H1 (cell line): Measurements from ENCODE around the gene C12orf42. TPM values are rescaled to one million over a fixed set of nuclear protein-coding genes. Genes with fewer than 3 reads are reported as not detected.

ENCODE experiments used
- CTCF ChIA-PET: fragments of 300-600 bp; sonication (Branson Sonifier 250); formaldehyde crosslinking; loops from one replicate; lab custom pipeline; 2021; ENCODE audit not compliant: partially characterized antibody; lab: Charles Lee
- POLR2A ChIA-PET: fragments of 300-600 bp; sonication (Branson Sonifier 250); formaldehyde crosslinking; loops from one replicate; lab custom pipeline; 2021; ENCODE audit warnings: inconsistent platforms; ENCODE audit not compliant: partially characterized antibody; lab: Charles Lee
- DNase-seq, 2 experiments: peaks; one replicate each; pipeline versions ENCODE4 v3.0.0 to v3.0.0-alpha.2; 2010 to 2022; ENCODE audit warnings: low spot score in 2 of 2, low read depth in 1 of 2, mixed read lengths in 1 of 2
- FAIRE-seq: peaks from 2 replicates; lab custom pipeline; 2011; peaks lifted over from hg19 to GRCh38; lab: Jason Lieb, UNC
- H2AFZ ChIP-seq: 2 replicates; pipeline ENCODE4 v1.8.1; 2012; ENCODE audit warnings: low read length, inconsistent platforms
- H2AK5ac ChIP-seq: 2 replicates; pipeline ENCODE4 v1.6.1; 2013; ENCODE audit warnings: low read depth, low read length
- H2BK120ac ChIP-seq: replicated peaks from 2 replicates; pipeline ENCODE3; 2013; ENCODE audit warnings: low read depth, low read length, inconsistent platforms
- H2BK12ac ChIP-seq: 2 replicates; pipeline ENCODE4 v1.6.1; 2013; ENCODE audit warnings: low read depth, low read length
- H2BK15ac ChIP-seq: 2 replicates; pipeline ENCODE4 v1.6.1; 2013; ENCODE audit warnings: low read length
- H2BK20ac ChIP-seq: 2 replicates; pipeline ENCODE4 v1.6.1; 2013; ENCODE audit warnings: low read length
- H2BK5ac ChIP-seq: 2 replicates; pipeline ENCODE4 v1.6.1; 2013; ENCODE audit warnings: low read depth, low read length
- H3K14ac ChIP-seq: 2 replicates; pipeline ENCODE4 v1.6.1; 2013; ENCODE audit warnings: inconsistent platforms; ENCODE audit not compliant: insufficient read length
- H3K18ac ChIP-seq: 2 replicates; pipeline ENCODE4 v1.6.1; 2013; ENCODE audit warnings: low read length; ENCODE audit errors: extremely low read depth
- H3K23ac ChIP-seq: 2 replicates; pipeline ENCODE4 v1.6.1; 2013; ENCODE audit warnings: inconsistent platforms; ENCODE audit not compliant: insufficient read length
- H3K23me2 ChIP-seq: 2 replicates; pipeline ENCODE4 v1.6.1; 2013; ENCODE audit warnings: low read depth, low read length
- H3K27ac ChIP-seq: 2 replicates; pipeline ENCODE4 v1.6.1; 2011; ENCODE audit warnings: low read depth, low read length, inconsistent platforms
- H3K27me3 ChIP-seq, 4 experiments: replicated peaks in 1 of 4; 1 replicate in 1 of 4; 2 replicates in 3 of 4; pipeline versions ENCODE4 v1.6.1 to v1.8.1; 2011 to 2013; ENCODE audit warnings: low read length in 3 of 4, mild to moderate bottlenecking in 3 of 4, inconsistent platforms in 2 of 4, mixed read lengths in 2 of 4, moderate library complexity in 1 of 4; ENCODE audit not compliant: control insufficient read depth in 3 of 4, insufficient read depth in 3 of 4; ENCODE audit errors: extremely low read depth in 1 of 4
- H3K36me3 ChIP-seq, 4 experiments: 2 replicates each; pipeline versions ENCODE4 v1.6.1 to v1.8.1; 2011 to 2013; ENCODE audit warnings: mild to moderate bottlenecking in 4 of 4, low read length in 3 of 4, moderate library complexity in 2 of 4, control low read depth in 1 of 4, inconsistent platforms in 1 of 4; ENCODE audit not compliant: insufficient read depth in 4 of 4, control insufficient read depth in 2 of 4
- H3K4ac ChIP-seq: replicated peaks from 2 replicates; pipeline ENCODE3; 2013; ENCODE audit warnings: low read length, low read depth, mixed read lengths, inconsistent platforms; ENCODE audit not compliant: insufficient read length
- H3K4me1 ChIP-seq, 4 experiments: replicated peaks in 1 of 4; 1 replicate in 1 of 4; 2 replicates in 3 of 4; pipeline versions ENCODE4 v1.6.1 to v1.8.1; 2011 to 2013; ENCODE audit warnings: low read length in 3 of 4, inconsistent platforms in 2 of 4, mixed read lengths in 1 of 4; ENCODE audit not compliant: insufficient read depth in 4 of 4, control insufficient read depth in 3 of 4
- H3K4me2 ChIP-seq, 2 experiments: 2 replicates each; pipeline versions ENCODE4 v1.6.1 to v1.8.1; 2011 to 2013; ENCODE audit warnings: low read depth in 2 of 2, low read length in 2 of 2, control low read depth in 1 of 2, inconsistent platforms in 1 of 2, mild to moderate bottlenecking in 1 of 2; ENCODE audit not compliant: insufficient read depth in 1 of 2
- H3K4me3 ChIP-seq, 4 experiments: fragments of 200-600, 300-600 bp in 1 of 4; sonication (generic), shearing (Covaris generic), sonication (Bioruptor Twin) in 1 of 4; 2 replicates each; pipeline versions ENCODE4 v1.5.1 to v1.8.1; 2011 to 2016; ENCODE audit warnings: low read length in 4 of 4, low read depth in 3 of 4, control low read depth in 2 of 4, inconsistent platforms in 2 of 4, mild to moderate bottlenecking in 2 of 4, mixed read lengths in 1 of 4, moderate library complexity in 1 of 4; ENCODE audit not compliant: insufficient read depth in 2 of 4; ENCODE audit errors: extremely low read depth in 1 of 4
- H3K56ac ChIP-seq: replicated peaks from 2 replicates; pipeline ENCODE3; 2013; ENCODE audit warnings: low read depth, mild to moderate bottlenecking, mixed read lengths, low read length, inconsistent platforms; ENCODE audit not compliant: insufficient read length
- H3K79me1 ChIP-seq: 2 replicates; pipeline ENCODE4 v1.6.1; 2013; ENCODE audit warnings: low read depth, low read length, control low read depth
- H3K79me2 ChIP-seq, 2 experiments: 2 replicates each; pipeline versions ENCODE4 v1.6.1 to v1.8.1; 2012 to 2013; ENCODE audit warnings: low read length in 2 of 2, mild to moderate bottlenecking in 2 of 2, inconsistent platforms in 1 of 2; ENCODE audit not compliant: insufficient read depth in 2 of 2, control insufficient read depth in 1 of 2
- H3K9ac ChIP-seq, 4 experiments: replicated peaks in 1 of 4; 1 replicate in 1 of 4; 2 replicates in 3 of 4; pipeline versions ENCODE4 v1.6.1 to v1.8.1; 2011 to 2013; ENCODE audit warnings: low read depth in 3 of 4, low read length in 3 of 4, control low read depth in 2 of 4, mild to moderate bottlenecking in 2 of 4, moderate library complexity in 2 of 4, inconsistent platforms in 1 of 4; ENCODE audit errors: extremely low read depth in 1 of 4
- H3K9me3 ChIP-seq, 2 experiments: 2 replicates each; pipeline versions ENCODE4 v1.6.1 to v1.8.1; 2012 to 2013; ENCODE audit warnings: mild to moderate bottlenecking in 2 of 2, moderate library complexity in 2 of 2, control low read depth in 1 of 2, inconsistent platforms in 1 of 2, low read depth in 1 of 2, low read length in 1 of 2, mixed read lengths in 1 of 2; ENCODE audit not compliant: insufficient read depth in 2 of 2
- H4K20me1 ChIP-seq, 2 experiments: replicated peaks in 1 of 2; 2 replicates each; pipeline versions ENCODE3 to v1.8.1; 2011 to 2013; ENCODE audit warnings: inconsistent platforms in 2 of 2, low read length in 2 of 2, mild to moderate bottlenecking in 1 of 2; ENCODE audit not compliant: insufficient read depth in 2 of 2, control insufficient read depth in 1 of 2
- H4K5ac ChIP-seq: 2 replicates; pipeline ENCODE4 v1.6.1; 2013; ENCODE audit warnings: low read length, low read depth, mixed read lengths, inconsistent platforms; ENCODE audit not compliant: insufficient read length
- H4K8ac ChIP-seq: 2 replicates; pipeline ENCODE4 v1.8.0; 2013; ENCODE audit warnings: mild to moderate bottlenecking, moderate library complexity, low read length, inconsistent platforms; ENCODE audit not compliant: insufficient read depth; ENCODE audit errors: extremely low read depth
- H4K91ac ChIP-seq: replicated peaks from 2 replicates; pipeline ENCODE3; 2013; ENCODE audit warnings: low read length, mixed read lengths, inconsistent platforms; ENCODE audit not compliant: insufficient read length
- ASH2L ChIP-seq: fragments of 200-600, 300-600 bp; sonication (generic); IDR thresholded peaks from one replicate; pipeline ENCODE4 v1.7.1; 2017; ENCODE audit warnings: low read length
- CHD2 ChIP-seq: IDR thresholded peaks from 2 replicates; pipeline ENCODE4 v1.6.1; 2012; ENCODE audit warnings: low read length, improper control_type of control experiment
- CREB1 ChIP-seq: IDR thresholded peaks from 2 replicates; pipeline ENCODE4 v1.6.1; 2012; ENCODE audit warnings: inconsistent platforms
- CTBP2 ChIP-seq: IDR thresholded peaks from 2 replicates; pipeline ENCODE4 v1.7.0; 2011; ENCODE audit warnings: borderline replicate concordance, mild to moderate bottlenecking, moderate library complexity, mixed read lengths, low read length; ENCODE audit not compliant: insufficient read depth, insufficient read length
- EZH2 ChIP-seq: fragments of 200-600 bp; sonication (generic); IDR thresholded peaks from 2 replicates; pipeline ENCODE4 v1.7.1; 2012; ENCODE audit warnings: low read depth, mild to moderate bottlenecking, moderate library complexity, low read length, inconsistent platforms; ENCODE audit not compliant: severe bottlenecking
- FOSL1 ChIP-seq: IDR thresholded peaks from 2 replicates; pipeline ENCODE4 v1.6.1; 2011; ENCODE audit warnings: mild to moderate bottlenecking, low read depth, low read length, moderate library complexity; ENCODE audit not compliant: insufficient read depth
- MAFK ChIP-seq: IDR thresholded peaks from 2 replicates; pipeline ENCODE4 v1.6.1; 2012; ENCODE audit warnings: low read depth, mild to moderate bottlenecking, improper control_type of control experiment, low read length
- NANOG ChIP-seq: IDR thresholded peaks from 2 replicates; pipeline ENCODE4 v1.6.1; 2011; ENCODE audit warnings: low read length, low read depth, mild to moderate bottlenecking, inconsistent platforms; ENCODE audit not compliant: insufficient read depth, poor library complexity, severe bottlenecking
- RFX5 ChIP-seq: IDR thresholded peaks from 2 replicates; pipeline ENCODE4 v1.6.1; 2011; ENCODE audit warnings: low read depth, low read length, improper control_type of control experiment, borderline replicate concordance
- SP2 ChIP-seq: IDR thresholded peaks from 2 replicates; pipeline ENCODE4 v1.6.1; 2012; ENCODE audit warnings: mild to moderate bottlenecking, low read length, inconsistent platforms
- TCF12 ChIP-seq: IDR thresholded peaks from 2 replicates; pipeline ENCODE4 v1.6.1; 2011; ENCODE audit warnings: low read depth, mild to moderate bottlenecking, low read length
- ZNF274 ChIP-seq: IDR thresholded peaks from 2 replicates; pipeline ENCODE4 v1.7.0; 2012; ENCODE audit warnings: low read length, borderline replicate concordance; ENCODE audit errors: extremely low read depth
- WGBS, 2 experiments: shearing (Covaris generic) in 1 of 2; methylation state at CpG; one replicate each; pipeline versions ENCODE4 v1.1.6 to v1.1.7; 2013 to 2015; ENCODE audit warnings: low lambda C conversion rate in 2 of 2, mixed read lengths in 2 of 2, inconsistent platforms in 1 of 2, low coverage in 1 of 2, missing lambda C conversion rate in 1 of 2; ENCODE audit not compliant: insufficient replicate concordance in 2 of 2, insufficient coverage in 1 of 2, insufficient read length in 1 of 2; ENCODE audit errors: extremely low coverage in 1 of 2, missing lambda C conversion rate in 1 of 2; 5-methylcytosine and 5-hydroxymethylcytosine counted together
- polyA plus RNA-seq, 7 experiments: library from polyadenylated mRNA; depleted of rRNA in 3 of 7; stranded (reverse) in 5 of 7; unstranded in 2 of 7; fragments of >200 nt in 5 of 7; fragments of 200-250 nt in 2 of 7; gene quantifications; 1 replicate in 5 of 7; 2 replicates in 1 of 7; 4 replicates in 1 of 7; pipeline versions ENCODE4 v1.2.1 to v1.2.3, GENCODE V29; 2011 to 2013; ENCODE audit warnings: missing spikeins in 2 of 7, mixed read lengths in 2 of 7
- total RNA-seq: library from RNA; stranded (reverse); fragmentation: NEBNext Ultra II Directional; extraction: Animal tissue kit (Norgen Biotek cat#: 25700); gene quantifications from 2 replicates; pipeline ENCODE4 v1.2.1, GENCODE V29; 2021

Gene C12orf42
- total and polyA plus RNA-seq, 2 of the 8 experiments (the other 6 are each of a cell fraction or from before 2014, with no cell fraction given), result 0.05 TPM; not detected in 1

DNA sequence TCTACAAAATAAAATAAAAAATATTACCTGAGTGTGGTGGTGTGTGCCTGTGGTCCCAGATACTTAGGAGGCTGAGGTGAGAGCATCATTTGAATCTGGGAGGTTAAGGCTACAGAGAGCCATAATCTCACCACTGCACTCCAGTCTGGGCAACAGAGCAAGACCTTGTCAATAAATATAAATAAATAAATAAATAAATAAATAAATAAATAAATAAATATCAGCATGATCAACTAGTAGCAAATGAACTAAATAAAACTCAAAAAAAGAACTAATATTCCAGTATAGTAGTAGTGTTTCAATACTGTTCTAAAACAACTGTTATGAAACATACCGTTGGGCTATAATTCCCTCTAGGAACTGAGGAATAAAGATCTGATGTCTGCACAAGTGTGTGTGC is 74.4 kb downstream of the C12orf42 start:
- H3K23me2 ChIP-seq, result no peaks in the 10 kb centered on the region
- H2BK12ac ChIP-seq, result no peak overlapping the region
- H2AK5ac ChIP-seq, result no peak overlapping the region
- no peak overlapping the region for H2BK120ac ChIP-seq
- H4K8ac ChIP-seq, result no peak overlapping the region
- no peaks in the 10 kb centered on the region for H3K79me1 ChIP-seq
- no peak overlapping the region for H3K56ac ChIP-seq
- no peaks in the 10 kb centered on the region for H3K27me3 ChIP-seq
- H3K4me1 ChIP-seq, result peaks cover 0 to 2% (median 0%) of the 10 kb centered on the region in 4 experiments; a peak in 1 of 7 replicates
- no peaks in the 10 kb centered on the region for H3K79me2 ChIP-seq
- H3K18ac ChIP-seq, result no peak overlapping the region
- WGBS, 2 experiments, result 93% methylated on average over 1 of the region's 1 CpG; no CpG with 5 or more reads in 1 of the 2 experiments
- ChIA-PET CTCF (no interaction called here), POLR2A (no interaction called here)
- no peaks in the 10 kb centered on the region; a peak in 1 of 4 replicates for H3K9me3 ChIP-seq
- DNase-seq, result no peak
- H4K20me1 ChIP-seq, result no peaks in the 10 kb centered on the region
- H3K14ac ChIP-seq, result no peak overlapping the region
- TF ChIP-seq CTBP2 (no peak), SP2 (no peak), ZNF274 (no peak), RFX5 (no peak), EZH2 (no peak), NANOG (no peak), CHD2 (no peak), ASH2L (no peak), MAFK (no peak), FOSL1 (no peak), CREB1 (no peak), TCF12 (no peak)
- no peak overlapping the region for H4K91ac ChIP-seq
- H2BK20ac ChIP-seq, result no peak overlapping the region
- H3K23ac ChIP-seq, result no peak overlapping the region
- no peaks in the 10 kb centered on the region for H3K36me3 ChIP-seq
- no peak overlapping the region for H3K4me3 ChIP-seq
- FAIRE-seq, result no peak
- H3K4me2 ChIP-seq, result no peak overlapping the region
- no peak overlapping the region for H3K9ac ChIP-seq
- H3K27ac ChIP-seq, result no peak overlapping the region
- H3K4ac ChIP-seq, result no peak overlapping the region
- H4K5ac ChIP-seq, result no peak overlapping the region
- H2AFZ ChIP-seq, result no peak overlapping the region
- H2BK15ac ChIP-seq, result no peak overlapping the region
- H2BK5ac ChIP-seq, result no peak overlapping the region
